HG02973 (cell line): ENCODE data around the gene LMAN2.

Source experiments
- ATAC-seq: cut with Tn5 transposase; IDR thresholded peaks from one replicate; pipeline ENCODE4 v1.9.1; 2021; ENCODE audit warnings: moderate library complexity; ENCODE audit not compliant: unreplicated experiment

Gene LMAN2

GRCh38 chr5:177290816-177291596 is 60.5 kb downstream of the LMAN2 start:
- ATAC-seq, result no peak

DNA sequence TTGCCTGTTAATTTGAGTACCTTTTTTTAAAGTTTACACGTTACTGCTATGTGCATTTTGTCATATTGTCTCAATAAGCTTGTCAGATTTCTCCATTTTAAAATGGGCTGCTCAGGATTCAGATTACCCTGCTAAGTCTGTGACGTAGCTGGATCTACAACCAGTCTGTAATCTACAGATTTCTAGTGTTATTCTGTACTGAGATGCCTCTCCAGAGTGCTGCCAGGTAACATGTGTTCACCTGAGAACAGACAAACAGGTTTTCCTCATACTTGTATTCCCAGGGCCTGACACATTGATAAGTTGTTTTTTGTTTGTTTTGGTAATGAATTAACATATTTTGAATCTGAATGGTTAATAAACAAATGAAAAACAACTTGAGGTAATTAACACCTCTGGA is 63.3 kb downstream of the LMAN2 start:
- ATAC-seq, result no peak
